Aorta (tissue), 5 donors: ENCODE results near the gene PTGIS. TPM values are rescaled to one million over a fixed set of nuclear protein-coding genes. Genes with fewer than 3 reads are reported as not detected.
A peak's percentile ranks its signal among the peaks of the same experiment; 100 is the strongest.

ENCODE experiments used
- ATAC-seq: fragments of 200-7000 bp; cut with Tn5 transposase; one replicate; pipeline ENCODE4 v1.9.1; 2022; ENCODE audit warnings: moderate library complexity; ENCODE audit not compliant: low FRiP score
- DNase-seq, 2 donors: peaks; one replicate each; pipeline ENCODE4 v3.0.0-alpha.2; 2020
- H3K27ac ChIP-seq, 2 donors: one replicate each; pipeline ENCODE4 v1.5.1; 2013; ENCODE audit warnings: low read length in 2 of 2, mild to moderate bottlenecking in 2 of 2, moderate library complexity in 2 of 2, control low read depth in 1 of 2, inconsistent platforms in 1 of 2, low read depth in 1 of 2
- H3K27me3 ChIP-seq, 2 donors: one replicate each; pipeline ENCODE4 v1.6.1; 2013; ENCODE audit warnings: control low read depth in 1 of 2, low read length in 1 of 2, mild to moderate bottlenecking in 1 of 2, moderate library complexity in 1 of 2; ENCODE audit not compliant: insufficient read depth in 2 of 2, control insufficient read depth in 1 of 2
- H3K36me3 ChIP-seq, 2 donors: one replicate each; pipeline ENCODE4 v1.6.1; 2013; ENCODE audit warnings: control low read depth in 1 of 2, low read length in 1 of 2, mild to moderate bottlenecking in 1 of 2; ENCODE audit not compliant: insufficient read depth in 2 of 2, control insufficient read depth in 1 of 2
- H3K4me1 ChIP-seq, 2 donors: one replicate each; pipeline ENCODE4 v1.6.1; 2013; ENCODE audit warnings: low read length in 2 of 2, control low read depth in 1 of 2, mild to moderate bottlenecking in 1 of 2, moderate library complexity in 1 of 2; ENCODE audit not compliant: insufficient read depth in 2 of 2, control insufficient read depth in 1 of 2
- H3K4me3 ChIP-seq, 2 donors: one replicate each; pipeline ENCODE4 v1.5.1; 2013; ENCODE audit warnings: low read length in 2 of 2, control low read depth in 1 of 2, mild to moderate bottlenecking in 1 of 2
- H3K9me3 ChIP-seq: one replicate; pipeline ENCODE4 v1.6.1; 2013; ENCODE audit warnings: mild to moderate bottlenecking, low read length; ENCODE audit not compliant: control insufficient read depth
- WGBS, 2 donors: extraction: QIAGEN DNeasy Blood & Tissue Kit; methylation state at CpG; one replicate each; pipeline ENCODE4 v1.1.7; 2013; 5-methylcytosine and 5-hydroxymethylcytosine counted together
- intact Hi-C, 2 donors: fragments of 100-400 bp; cut with DNase I; formaldehyde crosslinking; loops; one replicate each; pipeline versions ENCODE4 v1.14.2 to v1.15.0; 2022
- polyA plus RNA-seq, 2 donors: library from polyadenylated mRNA; stranded (reverse); fragments of 200-250 nt; gene quantifications; one replicate each; pipeline ENCODE4 v1.2.3, GENCODE V29; 2013
- total RNA-seq, 2 donors: library from RNA; stranded (reverse); fragmentation: NEBNext Ultra II Directional; extraction: Animal tissue kit (Norgen Biotek cat#: 25700); gene quantifications; one replicate each; pipeline ENCODE4 v1.2.1, GENCODE V29; 2021
- donor health status: healthy with polysubstance abuse.
- donor health status: Bipolar disorder and iron deficiency.
- donor health status: DM: no; HTN: no; CAD: no.
- donor health status: DM: no; HTN: no; CAD: no.
- donor health status: DM: yes; HTN: yes; CAD: no.

The PTGIS gene
- total and polyA plus RNA-seq, 4 donors: 53.6 to 637 (median 233) TPM

DNA sequence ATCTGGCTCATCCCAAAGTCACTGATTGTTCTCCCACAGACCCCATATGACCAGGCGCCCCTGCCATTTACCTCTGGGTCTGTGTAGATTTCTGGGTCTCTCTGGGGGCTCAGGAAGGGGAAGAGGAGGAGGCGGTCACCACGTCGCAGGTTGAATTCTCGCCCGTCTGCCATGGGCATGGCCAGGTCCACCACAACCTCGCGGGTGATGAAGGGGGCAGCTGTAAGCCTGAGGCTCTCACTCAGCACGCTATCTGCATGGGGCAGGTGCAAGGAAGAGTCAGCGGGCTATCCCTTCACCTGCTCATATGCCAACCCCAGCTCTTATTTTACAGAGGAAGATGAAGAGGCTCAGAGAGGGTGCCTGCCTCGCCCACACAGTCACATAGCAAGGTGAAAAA is 54.9 kb downstream of the PTGIS start:
- H3K36me3 ChIP-seq: peaks cover 0 to 12% of the 10 kb centered on the region in 2 donors
- intact Hi-C loops: no loop called here
- no peaks in the 10 kb centered on the region for H3K27me3 ChIP-seq
- ATAC-seq (no peak), DNase-seq (peak in 1 of 2 donors; percentile 68)
- no peak overlapping the region for H3K4me3 ChIP-seq
- no peaks in the 10 kb centered on the region for H3K9me3 ChIP-seq
- H3K4me1 ChIP-seq: peaks cover 0 to 3% of the 10 kb centered on the region in 2 donors
- 92 to 93% methylated on average over 11 of the region's 11 CpGs for WGBS, 2 donors
- H3K27ac ChIP-seq: peak overlapping the region; percentile 16 to 58

DNA sequence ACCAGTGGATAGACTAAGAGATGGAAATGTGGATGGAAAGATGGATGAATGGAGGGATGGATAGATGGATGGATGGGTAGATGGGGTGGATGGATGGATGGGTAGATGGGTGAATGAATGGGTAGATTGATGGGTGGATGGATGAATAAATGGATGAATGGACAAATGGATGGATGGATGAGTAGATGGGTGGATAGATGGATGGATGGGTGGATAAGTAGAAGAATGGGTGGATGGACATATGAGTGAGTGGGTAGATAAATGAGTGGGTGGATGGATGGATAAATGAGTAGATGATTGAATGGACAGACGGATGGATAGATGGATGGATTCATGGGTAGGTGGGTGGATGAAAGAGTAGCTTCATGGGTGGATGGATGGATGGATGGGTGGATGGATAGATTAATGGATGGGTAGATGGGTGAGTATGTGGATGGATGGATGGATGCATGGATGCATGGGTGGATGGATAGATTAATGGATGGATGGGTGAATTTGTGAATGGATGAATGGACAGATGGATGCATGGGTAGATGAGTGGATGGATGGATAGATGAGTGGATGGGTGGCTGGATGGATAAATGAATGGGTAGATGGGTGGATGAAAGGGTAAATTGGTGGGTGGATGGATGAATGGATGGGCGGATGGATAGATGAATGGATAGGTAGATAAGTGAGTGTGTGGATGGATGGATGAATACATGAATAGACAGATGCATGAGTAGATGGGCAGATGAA is 56.0 kb downstream of the PTGIS start:
- no peaks in the 10 kb centered on the region for H3K9me3 ChIP-seq
- no peak overlapping the region for H3K4me3 ChIP-seq
- no peaks in the 10 kb centered on the region for H3K27me3 ChIP-seq
- WGBS, 2 donors: 95 to 98% methylated on average over 2 of the region's 2 CpGs
- no peak for DNase-seq
- intact Hi-C loops: no loop called here
- ATAC-seq: no peak
- peak overlapping the region in 1 of 2 donors; percentile 54 for H3K27ac ChIP-seq
- H3K4me1 ChIP-seq: peaks cover 0 to 3% of the 10 kb centered on the region in 2 donors
- peaks cover 0 to 15% of the 10 kb centered on the region in 2 donors for H3K36me3 ChIP-seq

DNA sequence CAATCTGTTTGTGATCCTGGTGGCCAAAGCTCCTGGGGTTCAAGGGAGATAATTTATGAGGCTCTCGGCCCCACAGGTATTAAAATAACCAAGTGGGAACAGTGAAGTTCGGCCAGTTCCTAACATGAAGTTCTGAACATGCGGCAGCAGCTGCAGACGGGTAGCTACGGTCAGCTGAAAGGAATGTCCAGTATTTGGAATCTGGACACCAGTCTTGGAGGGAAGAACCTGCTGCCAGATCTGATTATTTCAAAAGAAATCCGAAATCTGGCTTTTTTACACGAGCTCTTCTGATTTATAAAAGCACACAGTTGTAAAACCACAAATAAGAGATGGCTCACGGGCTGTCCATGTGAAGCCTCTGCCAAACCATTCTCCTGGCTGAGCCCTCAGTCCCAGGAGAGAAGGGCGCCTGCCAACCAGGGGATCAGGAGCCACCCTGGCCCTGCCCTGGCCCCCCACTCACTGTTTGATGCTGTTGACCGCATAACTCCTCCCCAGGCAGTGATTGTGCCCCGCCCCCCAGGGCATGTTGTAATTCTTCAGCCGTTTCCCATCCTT is 57.3 kb downstream of the PTGIS start:
- Histone ChIP-seq H3K9me3 (no peaks in the 10 kb centered on the region), H3K4me3 (no peak overlapping the region), H3K27ac (peak overlapping the region; percentile 0 to 99), H3K27me3 (no peaks in the 10 kb centered on the region), H3K36me3 (peaks cover 0 to 15% of the 10 kb centered on the region in 2 donors), H3K4me1 (peaks cover 0 to 3% of the 10 kb centered on the region in 2 donors)
- intact Hi-C loops: no loop called here
- 8 to 12% methylated on average over 12 of the region's 12 CpGs for WGBS, 2 donors
- peak; percentile 75 for ATAC-seq
- peak; percentile 79 to 90 for DNase-seq

DNA sequence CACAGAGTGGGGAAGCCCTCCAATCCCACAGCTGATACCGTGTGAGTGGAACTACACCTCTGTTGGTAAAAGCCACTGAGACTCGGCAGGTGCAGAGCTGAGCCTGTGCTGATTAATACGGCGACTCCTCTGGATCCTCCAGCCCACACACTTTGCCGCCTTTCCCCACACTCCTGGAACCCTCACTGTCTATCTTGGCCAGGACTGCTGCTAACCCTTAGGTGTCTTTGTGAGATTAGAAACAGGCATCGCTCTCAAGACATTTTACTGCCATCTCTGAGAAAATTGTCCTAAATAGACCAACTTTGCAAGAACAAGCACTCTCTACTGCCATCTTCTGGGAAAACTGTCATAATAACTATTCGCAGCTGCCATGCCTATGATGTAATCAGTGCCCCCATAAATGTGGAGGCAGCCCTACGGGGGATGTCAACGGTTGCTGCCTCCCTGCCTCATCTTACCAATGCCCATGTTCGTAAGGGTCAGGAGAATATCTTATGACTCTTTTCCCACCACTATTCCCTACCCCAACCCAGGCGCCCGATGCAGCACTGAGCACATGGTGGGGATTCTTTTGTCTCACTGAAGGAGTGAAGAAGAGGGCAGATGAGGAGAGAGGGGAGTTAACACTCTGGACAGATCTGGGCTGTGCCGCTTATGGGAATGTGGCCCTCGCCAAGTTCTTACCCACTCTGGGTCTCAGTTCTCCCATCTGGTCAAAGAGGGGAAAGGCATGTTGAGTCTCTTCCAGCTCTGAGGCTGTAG is 59.3 kb downstream of the PTGIS start:
- no peak for ATAC-seq
- 20 to 21% methylated on average over 14 of the region's 14 CpGs for WGBS, 2 donors
- peak overlapping the region in 1 of 2 donors; percentile 39 for H3K27ac ChIP-seq
- H3K27me3 ChIP-seq: no peaks in the 10 kb centered on the region
- H3K4me3 ChIP-seq: no peak overlapping the region
- intact Hi-C loops: no loop called here
- H3K36me3 ChIP-seq: peaks cover 0 to 11% of the 10 kb centered on the region in 2 donors
- no peak for DNase-seq
- H3K4me1 ChIP-seq: peaks cover 0 to 3% of the 10 kb centered on the region in 2 donors
- no peaks in the 10 kb centered on the region for H3K9me3 ChIP-seq

DNA sequence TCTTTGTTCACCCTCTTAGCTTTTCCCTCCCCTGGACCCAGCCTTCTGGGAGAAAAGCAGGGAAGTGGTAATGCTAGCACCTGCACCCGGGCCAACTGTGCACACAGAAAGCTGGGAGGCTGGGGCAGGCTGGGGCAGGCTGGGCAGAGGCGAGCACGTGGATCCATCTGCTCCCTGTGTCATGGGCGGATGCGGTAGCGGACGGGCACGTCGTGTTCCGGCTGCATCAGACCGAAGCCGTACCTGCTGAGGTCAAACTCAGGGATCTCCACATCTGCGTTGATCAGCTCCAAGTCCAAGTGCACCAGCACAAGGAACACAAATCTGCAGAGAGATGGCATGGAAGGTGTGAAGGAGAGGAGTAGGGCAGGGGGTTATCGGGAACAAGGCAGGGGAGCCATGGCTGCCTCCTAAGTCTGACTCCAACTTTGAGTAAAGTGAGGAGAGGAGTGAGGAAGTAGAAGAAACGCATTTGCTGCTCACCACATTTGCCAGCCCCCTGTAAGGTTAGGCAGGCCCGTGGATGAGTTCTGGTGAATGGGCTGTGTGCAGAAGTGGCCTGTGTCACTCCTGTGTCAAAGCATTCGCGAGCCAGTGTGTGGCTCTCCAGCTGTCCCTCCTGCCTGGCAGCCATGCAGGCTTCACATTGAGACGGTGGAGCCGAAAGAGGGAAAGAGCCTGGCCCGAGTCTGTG is 60.0 kb downstream of the PTGIS start:
- H3K27me3 ChIP-seq: no peaks in the 10 kb centered on the region
- H3K4me3 ChIP-seq: no peak overlapping the region
- peaks cover 0 to 11% of the 10 kb centered on the region in 2 donors for H3K36me3 ChIP-seq
- peak overlapping the region in 1 of 2 donors; percentile 39 for H3K27ac ChIP-seq
- WGBS, 2 donors: 62 to 65% methylated on average over 21 of the region's 21 CpGs
- H3K4me1 ChIP-seq: peaks cover 0 to 3% of the 10 kb centered on the region in 2 donors
- no peak for DNase-seq
- no peaks in the 10 kb centered on the region for H3K9me3 ChIP-seq
- intact Hi-C loops: no loop called here
- ATAC-seq: no peak

DNA sequence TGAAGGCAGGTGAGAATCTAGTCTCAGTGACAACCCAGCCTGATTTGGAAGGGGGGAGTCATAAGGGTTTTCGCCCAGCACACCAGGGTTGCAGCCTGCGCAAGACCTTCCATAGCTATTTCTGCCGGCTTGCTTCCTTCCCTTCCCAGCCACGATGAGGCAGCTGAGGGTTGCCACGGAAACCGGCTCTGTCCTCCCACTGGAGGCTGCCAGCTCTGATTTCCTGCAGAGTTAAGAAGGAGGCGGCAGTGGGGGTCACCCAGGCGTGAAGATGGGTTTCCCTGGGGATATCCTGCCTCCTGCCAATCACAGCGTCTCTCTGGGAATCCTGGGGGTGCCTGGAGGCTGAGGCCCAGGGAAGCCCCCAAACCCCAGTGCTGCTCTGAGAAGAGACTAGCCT is 62.4 kb downstream of the PTGIS start:
- Histone ChIP-seq H3K4me3 (no peak overlapping the region), H3K36me3 (peaks cover 0 to 7% of the 10 kb centered on the region in 2 donors), H3K27me3 (no peaks in the 10 kb centered on the region), H3K27ac (no peak overlapping the region), H3K4me1 (no peaks in the 10 kb centered on the region), H3K9me3 (no peaks in the 10 kb centered on the region)
- DNase-seq (peak in 1 of 2 donors; percentile 74), ATAC-seq (no peak)
- WGBS, 2 donors: 64% methylated on average over 9 of the region's 9 CpGs
- intact Hi-C loops: no loop called here

DNA sequence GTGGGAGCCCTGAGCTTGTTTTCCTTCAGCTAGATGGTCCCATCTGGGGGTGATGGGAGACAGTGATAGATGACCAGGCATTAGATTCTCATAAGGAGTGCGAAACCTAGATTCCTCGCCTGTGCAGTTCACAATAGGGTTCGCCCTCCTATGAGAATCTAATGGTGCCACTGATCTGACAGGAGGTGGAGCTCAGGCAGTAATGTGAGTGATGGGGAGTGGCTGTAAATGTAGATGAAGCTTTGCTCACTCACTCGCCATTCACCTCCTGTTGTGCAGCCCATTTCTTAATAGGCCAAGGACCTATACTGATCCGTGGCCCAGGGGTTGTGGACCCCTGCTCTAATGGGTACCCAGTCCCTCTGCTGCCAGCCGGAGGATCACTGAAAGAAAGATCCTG is 64.8 kb downstream of the PTGIS start:
- intact Hi-C loops: no loop called here
- no peak for ATAC-seq
- WGBS, 2 donors: 63 to 77% methylated on average over 6 of the region's 6 CpGs
- H3K36me3 ChIP-seq: peaks cover 0 to 7% of the 10 kb centered on the region in 2 donors
- DNase-seq: no peak
- no peak overlapping the region for H3K4me3 ChIP-seq
- no peaks in the 10 kb centered on the region for H3K27me3 ChIP-seq
- H3K4me1 ChIP-seq: no peaks in the 10 kb centered on the region
- H3K27ac ChIP-seq: no peak overlapping the region
- H3K9me3 ChIP-seq: no peaks in the 10 kb centered on the region

DNA sequence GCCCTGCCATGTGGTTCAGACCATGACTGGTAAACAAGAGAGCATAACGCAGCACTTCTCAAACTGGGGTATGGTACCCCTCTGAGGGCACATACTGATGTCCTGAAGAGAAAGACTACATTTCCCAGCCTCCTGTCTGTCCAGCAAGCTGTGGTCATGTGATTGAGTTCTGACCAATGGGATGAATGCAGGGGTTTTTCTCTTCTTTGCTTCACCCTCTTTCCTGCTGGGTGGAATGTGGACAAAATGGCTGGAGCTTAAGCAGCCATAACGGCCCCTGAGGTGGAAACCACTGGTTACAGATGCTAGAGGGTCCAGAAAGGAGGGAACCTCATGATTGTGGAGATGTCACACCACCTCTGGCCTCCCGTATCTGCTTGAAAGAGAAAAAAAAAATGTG is 66.0 kb downstream of the PTGIS start:
- H3K4me1 ChIP-seq: no peaks in the 10 kb centered on the region
- 48 to 58% methylated on average over 3 of the region's 3 CpGs for WGBS, 2 donors
- H3K27ac ChIP-seq: no peak overlapping the region
- DNase-seq: no peak
- ATAC-seq: no peak
- no peaks in the 10 kb centered on the region for H3K27me3 ChIP-seq
- intact Hi-C loops: no loop called here
- H3K9me3 ChIP-seq: no peaks in the 10 kb centered on the region
- no peaks in the 10 kb centered on the region for H3K36me3 ChIP-seq
- H3K4me3 ChIP-seq: no peak overlapping the region
